ENCODE data around the gene ACP7.

GRCh38 chr19:39037194-39037593 is 47.0 kb upstream of the ACP7 start:
- no peak for TF ChIP-seq EZH2 (IDR thresholded peaks at IDR 0.05; ENCODE audit: low read length, missing control alignments)
- TF ChIP-seq, protein P1, sequence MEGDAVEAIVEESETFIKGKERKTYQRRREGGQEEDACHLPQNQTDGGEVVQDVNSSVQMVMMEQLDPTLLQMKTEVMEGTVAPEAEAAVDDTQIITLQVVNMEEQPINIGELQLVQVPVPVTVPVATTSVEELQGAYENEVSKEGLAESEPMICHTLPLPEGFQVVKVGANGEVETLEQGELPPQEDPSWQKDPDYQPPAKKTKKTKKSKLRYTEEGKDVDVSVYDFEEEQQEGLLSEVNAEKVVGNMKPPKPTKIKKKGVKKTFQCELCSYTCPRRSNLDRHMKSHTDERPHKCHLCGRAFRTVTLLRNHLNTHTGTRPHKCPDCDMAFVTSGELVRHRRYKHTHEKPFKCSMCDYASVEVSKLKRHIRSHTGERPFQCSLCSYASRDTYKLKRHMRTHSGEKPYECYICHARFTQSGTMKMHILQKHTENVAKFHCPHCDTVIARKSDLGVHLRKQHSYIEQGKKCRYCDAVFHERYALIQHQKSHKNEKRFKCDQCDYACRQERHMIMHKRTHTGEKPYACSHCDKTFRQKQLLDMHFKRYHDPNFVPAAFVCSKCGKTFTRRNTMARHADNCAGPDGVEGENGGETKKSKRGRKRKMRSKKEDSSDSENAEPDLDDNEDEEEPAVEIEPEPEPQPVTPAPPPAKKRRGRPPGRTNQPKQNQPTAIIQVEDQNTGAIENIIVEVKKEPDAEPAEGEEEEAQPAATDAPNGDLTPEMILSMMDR (conservative IDR thresholded peaks at IDR 0.05 in 1 of 2, IDR thresholded peaks at IDR 0.05 in 1 of 2; ENCODE audit: low read depth in 1 of 2, low read length in 2 of 2) = no peak

Measured in fibroblast of lung (primary cell).